Measurements from ENCODE around the gene NUDT3.
A peak's percentile ranks its signal among the peaks of the same experiment; 100 is the strongest.

NUDT3 gene

DNA sequence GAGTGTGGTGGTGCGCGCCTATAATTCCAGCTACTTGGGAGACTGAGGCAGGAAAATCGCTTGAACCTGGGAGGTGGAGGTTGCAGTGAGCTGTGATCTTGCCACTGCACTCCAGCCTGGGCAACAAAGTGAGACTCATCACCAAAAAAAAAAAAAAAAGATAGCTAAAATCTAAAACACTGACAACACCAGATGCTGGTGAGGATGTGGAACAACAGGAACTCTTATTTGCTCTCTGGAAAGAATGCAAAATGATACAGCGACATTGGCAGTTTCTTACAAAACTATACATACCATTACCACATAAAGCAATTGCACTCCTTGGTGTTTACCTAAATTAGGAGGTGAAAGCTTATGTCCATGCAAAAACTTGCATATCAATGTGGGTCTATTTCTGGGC lies 80.2 kb downstream of the NUDT3 start:
- no peak overlapping the region for H3K27ac Mint-ChIP-seq
- H3K9me3 Mint-ChIP-seq, result no peaks in the 10 kb centered on the region
- no peak for DNase-seq
- H3K4me3 Mint-ChIP-seq, result no peak overlapping the region
- H3K27me3 Mint-ChIP-seq, result no peaks in the 10 kb centered on the region
- no peak for ATAC-seq
- H3K4me1 Mint-ChIP-seq, result peaks cover 27% of the 10 kb centered on the region

DNA sequence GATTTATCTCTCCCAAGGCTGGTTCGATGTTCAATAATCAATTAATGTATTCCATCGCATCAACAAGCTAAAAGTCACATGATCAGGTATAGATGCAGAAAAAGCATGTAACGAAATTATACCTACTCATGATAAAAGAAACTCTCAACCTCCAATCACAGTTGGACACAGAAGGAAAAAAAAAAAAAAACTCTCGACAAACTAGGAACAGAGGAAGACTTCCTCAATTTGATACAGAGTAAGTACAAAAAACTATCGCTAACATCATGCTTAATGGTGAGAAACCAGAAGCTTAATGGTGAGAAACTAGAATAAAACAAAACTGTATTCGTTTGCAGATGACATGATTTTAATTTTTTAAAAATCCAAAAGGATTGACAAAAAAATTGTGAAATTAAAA lies 81.7 kb downstream of the NUDT3 start:
- ATAC-seq (no peak), DNase-seq (no peak)
- Mint-ChIP-seq H3K9me3 (no peaks in the 10 kb centered on the region), H3K27me3 (no peaks in the 10 kb centered on the region), H3K4me1 (peaks cover 12% of the 10 kb centered on the region), H3K27ac (no peak overlapping the region), H3K4me3 (no peak overlapping the region)

DNA sequence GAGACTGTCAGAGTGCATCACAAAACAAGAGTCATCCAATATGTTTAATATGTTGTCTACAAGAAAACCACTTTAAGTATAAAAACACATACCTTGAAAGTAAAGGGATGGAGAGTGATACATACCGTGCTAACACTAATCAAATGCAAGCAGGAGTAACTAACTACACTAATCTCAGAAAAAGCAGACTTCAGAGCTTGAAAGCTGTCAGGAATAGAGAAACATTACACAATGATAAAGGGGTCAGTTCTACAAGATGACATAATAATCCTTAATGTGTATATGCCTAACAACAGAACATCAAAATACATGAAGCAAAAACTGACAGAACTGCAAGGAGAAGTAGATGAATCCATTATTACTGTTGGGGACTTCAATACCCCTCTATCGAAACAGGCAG lies 84.0 kb downstream of the NUDT3 start:
- no peak for DNase-seq
- H3K4me3 Mint-ChIP-seq, result no peak overlapping the region
- H3K27me3 Mint-ChIP-seq, result no peaks in the 10 kb centered on the region
- no peaks in the 10 kb centered on the region for H3K4me1 Mint-ChIP-seq
- ATAC-seq, result no peak
- H3K27ac Mint-ChIP-seq, result no peak overlapping the region
- no peaks in the 10 kb centered on the region for H3K9me3 Mint-ChIP-seq

DNA sequence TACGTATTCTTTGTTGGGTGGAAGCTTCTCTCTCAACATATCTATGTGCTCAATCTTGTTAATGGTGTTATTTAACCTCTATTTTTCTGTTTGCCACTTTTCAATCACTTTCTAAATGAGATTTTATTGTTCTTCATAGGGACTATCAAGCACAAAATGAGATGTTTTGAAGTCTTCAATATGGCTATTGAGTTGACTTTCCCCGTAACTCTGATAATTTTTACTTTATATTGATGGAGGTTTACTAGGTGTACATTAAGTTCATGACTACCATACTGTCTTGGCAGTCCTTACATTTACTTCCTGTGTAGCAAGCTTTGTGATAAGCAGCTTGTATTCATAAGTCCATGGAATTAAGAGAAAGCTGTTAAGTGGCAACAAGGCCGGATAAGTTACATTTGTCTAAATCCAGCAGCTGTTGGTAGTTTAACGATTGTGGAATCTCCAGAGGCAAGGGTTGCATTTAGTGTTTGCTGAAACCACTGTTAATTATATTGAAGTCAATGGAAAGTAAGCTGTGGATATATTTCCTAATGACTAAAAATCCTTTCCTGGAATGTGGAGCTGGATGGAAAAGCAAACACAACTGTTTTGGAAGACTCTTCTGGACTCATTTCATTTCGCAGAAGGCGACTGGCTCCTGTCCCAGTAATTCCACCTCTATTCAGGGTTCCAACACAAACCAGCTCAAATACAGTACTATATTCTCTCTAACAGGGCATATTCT lies 86.3 kb downstream of the NUDT3 start:
- Mint-ChIP-seq H3K4me3 (no peak overlapping the region), H3K4me1 (no peaks in the 10 kb centered on the region), H3K9me3 (no peaks in the 10 kb centered on the region), H3K27ac (no peak overlapping the region), H3K27me3 (no peaks in the 10 kb centered on the region)
- ATAC-seq (no peak), DNase-seq (no peak)

DNA sequence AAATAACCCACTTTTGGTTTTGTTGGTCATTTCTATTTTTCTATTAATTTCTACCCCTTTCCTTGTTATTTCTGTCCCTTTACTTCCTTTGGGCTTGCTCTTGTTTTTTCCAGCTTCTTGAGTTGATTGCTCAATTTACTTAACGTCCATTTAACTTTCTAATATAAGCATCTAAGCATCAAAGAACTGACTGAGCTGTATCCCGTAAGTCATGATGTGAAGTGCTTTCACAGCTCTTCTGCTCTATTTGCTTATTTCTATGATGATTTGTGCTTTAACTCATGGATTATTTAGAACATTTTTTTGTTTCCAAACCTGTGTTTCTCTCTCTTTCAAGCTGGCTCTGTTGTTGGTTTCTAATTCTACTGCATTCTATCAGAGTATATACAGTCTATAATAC lies 87.0 kb downstream of the NUDT3 start:
- H3K4me3 Mint-ChIP-seq, result no peak overlapping the region
- H3K27me3 Mint-ChIP-seq, result no peaks in the 10 kb centered on the region
- DNase-seq, result no peak
- no peaks in the 10 kb centered on the region for H3K4me1 Mint-ChIP-seq
- no peak for ATAC-seq
- H3K9me3 Mint-ChIP-seq, result no peaks in the 10 kb centered on the region
- no peak overlapping the region for H3K27ac Mint-ChIP-seq

DNA sequence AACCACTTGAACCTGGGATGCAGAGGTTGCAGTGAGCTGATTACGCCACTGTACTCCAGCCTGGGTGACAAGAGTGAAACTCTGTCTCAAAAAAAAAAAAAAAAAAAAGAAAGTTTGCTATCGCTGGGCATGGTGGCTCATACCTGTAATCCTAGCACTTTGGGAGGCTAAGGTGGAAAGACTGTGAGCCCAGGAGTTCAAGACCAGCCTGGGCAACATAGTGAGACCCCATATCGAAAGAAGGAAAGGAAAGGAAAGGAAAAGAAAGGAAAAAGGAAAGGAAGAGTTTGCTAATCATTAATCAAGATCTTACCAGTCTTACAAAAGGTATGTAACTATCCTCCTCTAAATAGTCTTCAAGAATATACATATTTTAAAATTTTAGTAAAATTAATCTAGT lies 88.3 kb downstream of the NUDT3 start:
- Mint-ChIP-seq H3K9me3 (no peaks in the 10 kb centered on the region), H3K4me3 (no peak overlapping the region), H3K27me3 (no peaks in the 10 kb centered on the region), H3K27ac (no peak overlapping the region), H3K4me1 (no peaks in the 10 kb centered on the region)
- no peak for ATAC-seq
- no peak for DNase-seq

DNA sequence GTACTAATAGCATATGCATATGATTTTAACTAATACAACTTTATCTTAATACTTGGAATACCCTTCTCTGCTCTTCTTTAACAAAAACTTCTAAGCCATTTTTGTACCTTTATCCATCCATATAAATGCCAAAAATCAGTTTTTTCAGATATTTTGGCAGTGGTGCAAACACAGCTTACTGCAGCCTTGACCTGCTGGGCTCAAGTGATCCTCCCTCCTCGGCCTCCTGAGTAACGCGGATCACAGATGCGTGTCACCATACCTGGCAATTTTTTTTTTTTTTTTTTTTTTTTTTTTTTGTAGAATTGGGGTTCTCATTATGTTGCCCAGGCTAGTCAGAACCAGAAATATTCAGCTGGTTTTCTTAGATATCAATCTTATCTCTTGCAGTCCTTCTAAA lies 89.5 kb downstream of the NUDT3 start:
- DNase-seq, result no peak

DNA sequence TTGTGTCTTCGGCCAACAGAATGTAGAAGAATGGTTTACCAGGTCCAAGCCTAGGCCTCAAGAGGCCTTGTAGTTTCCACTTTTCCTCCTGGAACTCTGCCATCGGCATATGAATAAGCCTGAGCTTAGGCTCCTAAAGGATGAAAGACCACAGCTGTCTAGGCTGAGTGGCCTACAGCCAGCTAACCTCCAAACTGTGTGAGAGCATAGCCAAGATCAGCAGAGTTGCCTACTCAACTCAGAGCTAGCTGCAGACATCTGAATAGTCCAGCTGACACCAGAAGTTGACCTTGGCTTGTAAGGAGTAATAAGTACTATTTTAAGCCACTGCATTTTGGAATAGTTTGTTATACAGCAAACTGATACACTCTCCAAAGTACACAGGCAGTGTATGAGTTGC lies 91.1 kb downstream of the NUDT3 start:
- H3K27ac Mint-ChIP-seq, result no peak overlapping the region
- DNase-seq, result no peak
- ATAC-seq, result no peak
- H3K4me3 Mint-ChIP-seq, result no peak overlapping the region
- H3K9me3 Mint-ChIP-seq, result no peaks in the 10 kb centered on the region
- peaks cover 3% of the 10 kb centered on the region for H3K4me1 Mint-ChIP-seq
- no peaks in the 10 kb centered on the region for H3K27me3 Mint-ChIP-seq

More for the DNA sequence above, 89.5 kb downstream of the NUDT3 start:
- Mint-ChIP-seq H3K27me3 (no peaks in the 10 kb centered on the region), H3K4me3 (no peak overlapping the region), H3K4me1 (no peaks in the 10 kb centered on the region), H3K9me3 (no peaks in the 10 kb centered on the region), H3K27ac (no peak overlapping the region)
- ATAC-seq, result no peak

DNA sequence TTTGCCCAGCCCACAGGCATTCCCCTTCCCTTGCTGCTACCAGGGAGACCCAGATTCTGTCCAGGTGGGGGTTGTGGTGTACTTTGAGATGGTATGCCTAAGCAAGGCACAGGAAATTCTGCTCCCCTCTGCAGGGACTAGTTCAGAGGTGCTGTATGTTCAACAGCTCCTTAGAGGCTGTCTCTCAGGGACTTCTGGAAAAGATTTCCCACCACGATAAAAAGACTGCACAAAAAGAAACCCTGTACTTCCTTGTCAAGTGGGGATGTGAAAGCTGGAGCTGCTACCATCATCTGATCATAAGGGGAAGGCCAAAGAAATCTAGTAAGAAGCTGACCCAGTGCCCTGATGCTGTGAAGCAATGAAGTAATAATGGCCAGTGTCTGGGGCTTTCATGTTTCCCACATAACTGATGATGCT lies 92.1 kb downstream of the NUDT3 start:
- peaks cover 13% of the 10 kb centered on the region for H3K4me1 Mint-ChIP-seq
- ATAC-seq (no peak), DNase-seq (no peak)
- no peaks in the 10 kb centered on the region for H3K27me3 Mint-ChIP-seq
- H3K4me3 Mint-ChIP-seq, result no peak overlapping the region
- H3K27ac Mint-ChIP-seq, result peak overlapping the region in 1 of 2 donors; percentile 15
- H3K9me3 Mint-ChIP-seq, result no peaks in the 10 kb centered on the region

DNA sequence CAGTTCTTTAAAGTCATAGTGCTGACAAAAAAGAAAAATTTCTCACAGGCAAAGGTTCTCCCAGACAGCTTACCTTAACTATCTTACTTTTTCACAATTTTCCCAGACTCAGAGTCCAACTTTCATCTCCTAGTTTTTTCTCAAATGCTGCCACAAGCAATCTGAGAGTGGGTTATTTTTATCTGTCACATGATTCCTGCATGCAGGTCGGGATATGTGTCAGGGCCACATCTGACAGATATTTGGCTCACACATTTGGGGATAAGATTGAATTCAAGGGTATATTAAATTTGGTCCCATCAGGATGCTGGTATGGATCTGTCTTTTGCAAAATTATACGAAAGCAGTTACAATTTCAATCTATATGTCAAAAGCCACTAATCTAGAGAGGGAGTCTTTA lies 93.5 kb downstream of the NUDT3 start:
- peaks cover 14% of the 10 kb centered on the region for H3K4me1 Mint-ChIP-seq
- H3K9me3 Mint-ChIP-seq, result no peaks in the 10 kb centered on the region
- no peak overlapping the region for H3K27ac Mint-ChIP-seq
- ATAC-seq, result no peak
- H3K4me3 Mint-ChIP-seq, result no peak overlapping the region
- DNase-seq, result no peak
- no peaks in the 10 kb centered on the region for H3K27me3 Mint-ChIP-seq

DNA sequence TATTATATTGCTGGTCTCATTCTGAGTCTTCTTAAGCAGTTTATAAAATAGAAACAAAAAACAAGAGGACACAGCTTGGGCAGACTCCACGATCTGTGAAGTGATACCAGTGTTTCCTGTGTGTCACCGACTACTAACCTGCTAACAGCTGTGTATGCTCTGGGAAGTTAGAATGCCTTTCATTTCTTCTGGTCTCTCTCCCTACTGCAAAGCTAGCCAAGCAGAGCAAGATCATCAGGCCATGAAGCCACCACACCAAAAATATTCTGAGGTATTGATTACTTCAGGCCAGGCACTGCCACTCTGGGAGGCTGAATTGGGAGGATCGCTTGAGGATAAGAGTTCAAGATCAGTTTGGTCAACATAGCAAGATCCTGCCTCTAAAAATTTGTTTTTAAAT lies 96.7 kb downstream of the NUDT3 start:
- Mint-ChIP-seq H3K4me3 (no peak overlapping the region), H3K9me3 (no peaks in the 10 kb centered on the region), H3K27ac (peak overlapping the region; percentile 14 to 82), H3K4me1 (peaks cover 14% of the 10 kb centered on the region), H3K27me3 (no peaks in the 10 kb centered on the region)
- ATAC-seq (no peak), DNase-seq (peak in 1 of 2 donors; percentile 9)

GRCh38 chr6:34292954-34293353 lies 99.5 kb downstream of the NUDT3 start:
- H3K27ac Mint-ChIP-seq, result peak overlapping the region; percentile 60 to 73
- no peaks in the 10 kb centered on the region for H3K27me3 Mint-ChIP-seq
- no peaks in the 10 kb centered on the region for H3K9me3 Mint-ChIP-seq
- DNase-seq (no peak), ATAC-seq (no peak)
- H3K4me1 Mint-ChIP-seq, result peaks cover 32% of the 10 kb centered on the region
- no peak overlapping the region for H3K4me3 Mint-ChIP-seq

DNA sequence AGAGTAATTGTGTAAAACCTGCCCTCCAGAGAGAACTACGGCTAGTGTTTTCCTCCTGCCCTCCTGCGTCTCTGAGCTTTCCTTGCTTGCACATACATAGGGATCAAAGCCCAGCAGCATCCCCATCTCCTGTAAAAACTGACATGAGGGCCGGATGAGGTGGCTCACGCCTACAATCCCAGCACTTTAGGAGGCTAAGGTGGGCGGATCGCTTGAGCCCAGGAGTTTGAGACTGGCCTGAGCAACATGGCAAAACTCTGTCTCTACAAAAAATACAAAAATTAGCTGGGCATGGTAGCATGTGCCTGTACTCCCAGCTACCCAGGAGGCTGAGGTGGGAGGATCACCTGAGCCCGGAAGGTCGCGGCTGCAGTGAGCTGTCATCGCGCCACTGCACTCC lies 103.3 kb downstream of the NUDT3 start:
- Mint-ChIP-seq H3K27me3 (no peaks in the 10 kb centered on the region), H3K27ac (no peak overlapping the region), H3K4me3 (no peak overlapping the region), H3K9me3 (no peaks in the 10 kb centered on the region), H3K4me1 (peaks cover 18% of the 10 kb centered on the region)
- ATAC-seq (no peak), DNase-seq (no peak)

- Mint-ChIP-seq H3K27me3 (no peaks in the 10 kb centered on the region), H3K27ac (peak overlapping the region; percentile 50 to 58)
- ATAC-seq, result peak; percentile 64
Measured at GRCh38 chr6:34288581-34288980, 103.9 kb downstream of the NUDT3 start.

GRCh38 chr6:34285448-34286164 lies 106.9 kb downstream of the NUDT3 start:
- no peak for ATAC-seq
- no peak overlapping the region for H3K27ac Mint-ChIP-seq
- DNase-seq, result no peak
- no peak overlapping the region for H3K4me3 Mint-ChIP-seq
- peaks cover 18% of the 10 kb centered on the region for H3K4me1 Mint-ChIP-seq
- H3K27me3 Mint-ChIP-seq, result no peaks in the 10 kb centered on the region
- H3K9me3 Mint-ChIP-seq, result no peaks in the 10 kb centered on the region

More at GRCh38 chr6:34288581-34288980, 103.9 kb downstream of the NUDT3 start:
- no peaks in the 10 kb centered on the region for H3K9me3 Mint-ChIP-seq
- H3K4me3 Mint-ChIP-seq, result peak overlapping the region in 1 of 2 donors; percentile 12
- peak in 1 of 2 donors; percentile 19 for DNase-seq
- H3K4me1 Mint-ChIP-seq, result peaks cover 18% of the 10 kb centered on the region

DNA sequence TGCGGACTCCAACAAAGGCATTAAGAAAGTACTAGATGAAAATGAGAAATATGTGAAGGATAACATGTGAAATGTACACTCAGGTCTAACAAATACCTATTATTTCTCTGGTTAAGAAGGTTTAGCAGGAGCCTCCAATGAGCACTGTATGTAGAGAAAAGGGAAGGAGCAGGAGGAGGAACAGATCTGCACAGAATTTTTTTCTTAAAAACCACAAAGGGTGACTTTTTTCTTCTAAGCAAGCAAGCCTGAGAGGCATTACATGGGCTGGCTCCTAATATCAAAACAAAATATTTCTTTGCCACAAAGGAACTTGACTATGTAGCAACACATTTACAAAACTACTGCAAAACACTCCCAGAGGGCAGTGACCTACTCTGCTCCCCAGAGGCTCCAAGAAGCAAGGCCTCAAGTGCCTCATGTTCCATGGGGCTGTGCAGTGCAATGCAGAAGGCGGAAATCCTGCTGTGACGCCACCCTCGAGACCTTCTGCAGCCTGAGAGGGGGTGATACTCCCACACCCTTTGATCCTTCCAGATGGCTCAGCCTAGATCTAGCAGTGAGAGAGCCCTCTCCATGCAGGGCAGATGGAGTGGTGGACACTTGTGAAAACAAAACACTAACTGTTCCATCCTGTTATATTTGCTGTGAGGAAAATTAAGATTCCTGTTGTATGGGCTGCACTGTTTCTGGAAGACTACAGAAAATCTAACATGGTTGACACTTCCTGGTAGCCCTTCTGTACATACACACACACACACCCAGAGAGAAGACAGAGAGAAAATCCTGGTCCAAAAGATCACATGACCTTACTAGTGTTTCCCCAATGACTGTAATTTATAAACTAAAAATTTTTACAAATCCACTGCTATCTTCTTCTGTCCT lies 107.7 kb downstream of the NUDT3 start:
- no peaks in the 10 kb centered on the region for H3K9me3 Mint-ChIP-seq
- peaks cover 16% of the 10 kb centered on the region for H3K4me1 Mint-ChIP-seq
- DNase-seq (no peak), ATAC-seq (no peak)
- H3K27ac Mint-ChIP-seq, result peak overlapping the region in 1 of 2 donors; percentile 91
- no peaks in the 10 kb centered on the region for H3K27me3 Mint-ChIP-seq
- H3K4me3 Mint-ChIP-seq, result no peak overlapping the region

Data from stimulated activated naive CD8-positive, alpha-beta T cell treated with anti-CD3 and anti-CD28 coated beads, Interleukin-15, amount 100 ng/mL, for 72 hours (primary cell).